NK-92 (cell line): Measurements from ENCODE around the gene LRMDA.

Source experiments
- DNase-seq: peaks from one replicate; lab custom pipeline; 2025; ENCODE audit not compliant: unreplicated experiment; lab: John Stamatoyannopoulos, UW

LRMDA gene

DNA sequence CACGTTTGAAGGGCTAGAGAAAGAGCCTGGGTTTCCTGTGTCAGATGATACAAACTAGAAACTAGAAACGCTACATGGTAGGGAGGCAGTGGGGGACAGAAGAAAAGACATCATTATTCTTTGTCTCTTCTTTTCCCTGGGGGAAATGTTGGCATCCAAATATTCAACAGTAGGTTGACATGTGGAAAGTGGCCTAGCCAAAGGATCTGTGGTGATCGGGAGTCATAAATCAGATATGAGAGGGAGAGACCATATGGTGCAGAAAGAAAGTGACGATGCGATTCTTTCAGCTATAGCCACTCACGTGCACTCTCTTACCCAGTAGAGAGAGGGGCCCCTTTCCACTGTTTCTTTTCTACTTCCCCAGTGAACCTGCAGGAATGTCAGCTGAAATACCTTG lies 964.7 kb downstream of the LRMDA start:
- no peak for DNase-seq

- no peak for DNase-seq
Measured at GRCh38 chr10:76397181-76398042, 966.0 kb downstream of the LRMDA start.

DNA sequence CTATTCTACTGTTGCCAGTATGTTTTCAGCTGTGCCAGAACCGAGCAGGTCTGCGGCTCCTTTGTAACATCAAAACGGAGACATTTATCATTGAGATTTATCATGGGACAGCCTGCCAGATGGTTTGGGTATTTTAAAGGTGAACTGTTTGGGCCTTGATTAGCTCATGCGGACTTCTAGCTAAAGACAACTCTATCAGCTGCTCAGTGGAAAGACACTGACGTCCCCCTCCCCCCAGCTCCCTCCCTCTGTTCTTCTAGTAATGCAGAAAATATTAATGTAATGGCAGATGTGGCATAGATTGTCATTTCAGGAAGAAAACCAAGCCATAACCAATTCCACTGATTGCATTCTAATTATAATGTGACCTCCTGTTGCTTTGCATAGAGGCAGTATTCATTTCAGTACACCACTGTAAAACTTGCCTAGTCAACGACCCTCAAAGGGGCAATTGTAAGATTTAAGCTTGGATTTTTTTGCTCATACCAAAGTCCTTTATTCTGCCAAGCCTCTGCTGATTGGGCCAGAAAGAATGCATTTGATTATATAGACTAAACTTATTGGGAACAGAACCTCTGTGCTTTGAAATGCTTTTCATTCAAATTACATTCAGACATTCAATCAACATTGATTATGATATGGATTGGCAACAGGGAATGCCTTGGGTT lies 966.8 kb downstream of the LRMDA start:
- no peak for DNase-seq

GRCh38 chr10:76399226-76399625 lies 967.8 kb downstream of the LRMDA start:
- DNase-seq: no peak

DNA sequence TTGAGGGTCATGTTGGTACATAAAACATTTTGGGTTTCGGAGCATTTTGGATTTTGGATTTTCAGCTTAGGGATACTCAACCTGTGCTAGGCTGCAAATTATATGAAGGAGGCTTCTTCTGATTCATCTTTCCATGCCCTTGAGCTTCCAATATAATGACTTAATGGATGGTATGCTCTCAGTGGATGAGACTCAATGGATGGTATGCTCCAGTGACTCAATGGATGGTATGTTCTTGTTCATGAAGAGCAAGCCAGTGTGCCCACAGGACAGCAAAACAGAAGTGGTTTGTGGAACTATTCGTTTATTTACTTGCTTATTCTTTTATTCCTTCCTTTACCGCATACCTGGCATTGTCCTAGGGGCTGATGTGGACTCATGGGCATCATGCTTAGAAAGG lies 969.6 kb downstream of the LRMDA start:
- no peak for DNase-seq

- DNase-seq: no peak
Measured at GRCh38 chr10:76403912-76404311, 972.5 kb downstream of the LRMDA start.

- DNase-seq: no peak
Measured at GRCh38 chr10:76404531-76404930, 973.1 kb downstream of the LRMDA start.

GRCh38 chr10:76405922-76406321 lies 974.5 kb downstream of the LRMDA start:
- no peak for DNase-seq

DNA sequence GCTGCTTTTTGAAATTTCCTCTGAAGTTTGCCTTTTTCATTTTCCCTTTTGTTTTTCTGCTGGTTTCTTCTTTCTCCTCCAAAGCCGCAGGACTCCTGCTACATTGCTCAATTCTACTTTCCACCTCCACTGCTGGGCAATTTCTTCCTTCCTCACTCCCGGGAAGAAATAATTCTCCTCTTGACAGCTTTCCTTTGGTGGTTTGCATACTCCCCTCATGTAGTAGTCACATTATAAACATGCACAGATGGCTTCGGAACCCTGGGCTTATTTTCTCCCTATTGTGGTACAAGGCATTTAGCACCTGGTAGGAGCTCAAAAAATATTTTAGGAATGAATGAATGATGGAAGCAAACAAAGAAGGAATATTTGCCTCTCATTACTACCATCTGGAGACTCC lies 977.2 kb downstream of the LRMDA start:
- DNase-seq: no peak

- no peak for DNase-seq
Measured at GRCh38 chr10:76411729-76412435, 980.5 kb downstream of the LRMDA start.

GRCh38 chr10:76415554-76415953 lies 984.1 kb downstream of the LRMDA start:
- DNase-seq: no peak

DNA sequence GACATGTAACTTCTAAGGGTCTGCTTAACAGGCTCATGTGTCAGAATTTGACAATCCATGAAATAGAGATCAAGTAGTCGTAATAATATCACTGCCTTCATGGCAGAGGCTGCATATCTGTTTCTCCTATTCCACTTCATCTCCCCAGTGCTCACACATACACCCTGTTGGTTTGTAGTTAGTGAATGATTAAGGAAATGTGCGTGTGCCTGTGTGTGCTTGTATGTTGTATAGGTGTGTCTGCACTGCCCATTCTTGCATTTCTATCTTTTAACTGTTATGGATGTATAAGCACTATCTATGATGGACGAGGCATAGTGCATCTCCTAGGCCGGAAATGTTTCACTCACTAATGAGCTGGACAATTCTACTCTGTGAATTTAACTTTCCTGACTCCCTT lies 985.2 kb downstream of the LRMDA start:
- no peak for DNase-seq

DNA sequence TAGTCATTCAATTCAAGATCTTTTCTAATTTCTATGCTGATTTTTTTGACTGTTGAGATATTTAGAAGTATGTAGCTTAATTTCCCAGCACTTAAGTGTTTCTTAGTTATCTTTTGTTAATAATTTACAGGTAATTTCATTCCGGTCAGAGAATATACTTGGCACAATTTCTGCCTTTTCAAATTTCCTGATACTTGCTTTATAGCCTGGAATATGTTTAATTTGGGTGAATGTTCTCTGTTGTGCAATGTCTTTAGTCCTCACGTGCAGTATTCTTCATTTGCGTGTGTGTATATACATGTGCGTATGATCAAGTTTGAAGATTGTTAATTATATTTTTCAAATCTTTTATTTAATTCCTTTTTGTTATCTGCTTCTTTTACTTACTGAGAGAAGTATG lies 989.3 kb downstream of the LRMDA start:
- DNase-seq: no peak

DNA sequence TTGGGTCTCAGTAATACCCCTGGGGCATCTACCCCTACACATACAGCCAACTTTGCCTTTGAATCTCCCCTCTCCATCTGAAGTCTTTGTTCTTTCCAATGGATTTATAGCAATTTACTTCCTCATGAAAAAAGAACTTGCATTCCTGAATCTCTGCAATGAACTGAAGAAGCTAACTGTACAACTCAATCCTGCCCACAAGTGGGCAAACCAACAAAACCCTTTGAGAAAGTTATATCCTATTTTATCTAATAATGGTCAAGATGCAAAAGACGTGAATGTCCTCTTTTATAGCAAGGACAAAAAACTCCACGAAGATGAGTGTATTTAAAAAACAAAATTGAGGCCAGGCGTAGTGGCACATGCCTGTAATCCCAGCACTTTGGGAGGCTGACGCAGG lies 991.3 kb downstream of the LRMDA start:
- no peak for DNase-seq

- DNase-seq: no peak
Measured at GRCh38 chr10:76428551-76429367, 997.3 kb downstream of the LRMDA start.

GRCh38 chr10:76429368-76430060 lies 998.1 kb downstream of the LRMDA start:
- DNase-seq: no peak

DNA sequence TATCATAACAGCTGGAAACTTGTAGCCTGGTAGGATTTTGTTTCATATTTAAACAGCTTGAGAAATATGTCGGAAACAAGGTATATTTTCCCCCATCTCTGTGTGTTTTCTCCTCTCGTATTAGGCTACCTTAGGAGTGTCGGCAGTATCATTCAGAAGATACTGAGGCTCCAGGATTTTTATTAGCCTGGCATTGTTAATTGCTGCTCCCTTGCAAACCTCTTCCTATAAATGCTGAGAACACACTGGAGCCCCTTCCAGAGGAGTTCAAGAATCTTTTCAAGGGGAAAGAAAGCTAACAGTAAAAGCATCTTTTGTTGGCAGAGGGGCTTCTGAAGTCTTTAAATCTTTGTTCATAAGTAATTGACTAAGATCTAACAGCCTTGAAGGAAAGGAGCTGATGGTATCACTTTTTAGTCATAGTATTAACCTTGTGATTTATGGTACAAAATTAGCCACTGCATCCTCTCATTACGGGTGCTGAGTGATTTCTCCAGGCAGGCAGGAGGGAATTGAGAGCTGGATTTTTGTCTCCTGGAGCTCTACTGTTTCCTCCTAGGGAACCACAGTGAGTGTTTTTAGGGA lies 998.7 kb downstream of the LRMDA start:
- no peak for DNase-seq

DNA sequence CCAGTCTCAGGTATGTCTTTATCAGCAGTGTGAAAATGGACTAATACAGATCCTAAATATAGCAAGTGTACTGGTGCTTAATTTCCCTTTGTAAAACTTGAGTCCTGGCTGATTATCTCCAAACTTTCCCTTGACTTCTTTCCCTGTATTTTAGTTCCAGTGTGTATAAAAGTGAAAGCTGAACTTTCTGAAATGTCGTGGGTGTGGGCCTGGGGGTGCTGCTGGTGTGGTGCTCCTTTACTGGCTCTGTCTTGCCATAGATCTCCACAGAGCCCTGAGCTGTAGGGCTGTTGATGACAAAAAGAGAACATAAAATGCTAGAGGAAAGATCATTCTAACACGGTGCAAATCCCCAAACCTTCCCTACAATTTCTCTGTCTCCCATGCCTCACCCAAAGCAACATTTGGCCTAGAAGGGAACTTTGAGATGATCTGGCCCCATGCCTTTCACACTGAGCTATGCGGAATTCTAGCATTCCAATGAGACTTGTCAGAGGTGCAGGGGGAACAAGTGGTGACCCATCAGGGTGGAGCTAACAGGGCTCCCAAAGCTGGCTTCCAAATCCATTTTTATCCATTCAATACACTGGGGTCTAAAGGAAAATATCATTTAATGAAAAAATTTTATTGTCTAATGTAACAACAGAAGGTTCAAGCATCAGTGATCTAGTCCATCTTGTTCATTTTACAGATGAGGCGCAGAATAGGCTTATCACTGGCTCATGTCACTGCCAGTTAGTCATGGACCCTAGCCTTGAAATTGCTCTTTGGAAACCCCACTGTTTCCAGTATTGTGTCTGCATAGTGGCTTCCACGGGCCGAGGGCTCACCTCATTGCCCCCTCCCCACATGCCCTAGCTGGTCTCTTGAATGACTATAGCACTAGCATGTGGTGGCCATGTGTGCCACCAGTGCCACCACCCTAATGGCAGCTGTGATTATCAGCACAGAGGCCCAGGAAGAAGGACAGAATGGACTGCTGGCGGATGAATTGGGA lies 1000.9 kb downstream of the LRMDA start:
- no peak for DNase-seq
